NT2/D1 (cell line): ENCODE data around the gene KCTD12.
"Not testable (repeated sequence)": the region's sequence is repeated elsewhere in the genome, so short reads cannot be mapped to it uniquely, and the experiment has no call there.

ENCODE experiments used
- DNase-seq: peaks from one replicate; pipeline ENCODE4 v3.0.0-alpha.2; 2011; ENCODE audit warnings: low read depth, low spot score
- H3K27me3 ChIP-seq: 2 replicates; pipeline ENCODE4 v1.6.0; 2011; ENCODE audit warnings: mild to moderate bottlenecking; ENCODE audit not compliant: insufficient read length, insufficient read depth
- H3K36me3 ChIP-seq: 2 replicates; pipeline ENCODE4 v1.6.1; 2011; ENCODE audit warnings: mild to moderate bottlenecking, low read length, mixed read lengths; ENCODE audit not compliant: insufficient read depth, insufficient read length
- H3K4me1 ChIP-seq: 2 replicates; pipeline ENCODE4 v1.5.1; 2011; ENCODE audit not compliant: insufficient read depth, insufficient read length
- H3K4me3 ChIP-seq: 2 replicates; pipeline ENCODE4 v1.5.1; 2011; ENCODE audit warnings: low read depth; ENCODE audit not compliant: insufficient read length
- H3K9ac ChIP-seq: 2 replicates; pipeline ENCODE4 v1.6.0; 2011; ENCODE audit warnings: low read depth; ENCODE audit not compliant: insufficient read length
- H3K9me3 ChIP-seq: 2 replicates; pipeline ENCODE4 v1.5.1; 2011; ENCODE audit warnings: mild to moderate bottlenecking, low read length; ENCODE audit not compliant: insufficient read depth
- SUZ12 ChIP-seq: IDR thresholded peaks from 2 replicates; pipeline ENCODE4 v1.6.1; 2011; ENCODE audit not compliant: insufficient read length, insufficient read depth; ENCODE audit errors: extremely low read depth
- YY1 ChIP-seq: IDR thresholded peaks from 2 replicates; pipeline ENCODE4 v1.6.1; 2011; ENCODE audit not compliant: insufficient read length, insufficient read depth
- ZNF274 ChIP-seq: IDR thresholded peaks from 2 replicates; pipeline ENCODE4 v1.6.1; 2011; ENCODE audit warnings: mild to moderate bottlenecking, low read depth, low read length

Gene KCTD12

DNA sequence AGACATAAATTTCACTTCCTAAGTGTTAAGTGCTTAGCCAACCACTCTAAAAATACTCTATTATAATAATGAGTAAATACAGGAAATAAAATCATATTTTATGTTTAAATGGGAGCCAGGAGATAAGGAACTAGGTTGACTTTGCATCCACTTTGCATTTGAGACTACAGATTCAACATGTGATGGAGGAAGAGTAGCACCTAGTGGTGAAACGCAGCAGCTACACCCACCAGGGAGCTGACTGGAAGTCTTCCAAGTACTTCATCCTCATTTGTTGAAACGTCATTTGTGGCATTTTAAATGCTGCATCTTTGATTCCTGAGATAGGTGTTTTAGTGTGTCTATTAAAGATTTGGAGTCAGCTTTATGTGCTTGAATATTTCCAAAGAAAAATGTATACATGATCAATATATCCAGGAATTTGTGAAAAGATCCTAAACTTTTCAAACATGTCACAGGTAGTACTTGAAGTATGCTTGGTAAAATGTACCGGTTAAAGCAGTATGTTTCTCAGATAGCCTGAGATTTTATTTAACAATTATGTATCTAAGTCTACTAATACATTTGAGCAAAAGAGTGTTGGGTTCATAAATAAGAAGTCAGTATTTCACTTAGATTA, 17.4 kb upstream of the KCTD12 start:
- Histone ChIP-seq H3K4me3 (no peak overlapping the region), H3K9me3 (no peaks in the 10 kb centered on the region), H3K27me3 (no peaks in the 10 kb centered on the region), H3K4me1 (no peaks in the 10 kb centered on the region), H3K9ac (no peak overlapping the region), H3K36me3 (no peaks in the 10 kb centered on the region)
- TF ChIP-seq SUZ12 = no peak
- TF ChIP-seq YY1 = no peak
- TF ChIP-seq ZNF274 = no peak
- peak; percentile 78 for DNase-seq

DNA sequence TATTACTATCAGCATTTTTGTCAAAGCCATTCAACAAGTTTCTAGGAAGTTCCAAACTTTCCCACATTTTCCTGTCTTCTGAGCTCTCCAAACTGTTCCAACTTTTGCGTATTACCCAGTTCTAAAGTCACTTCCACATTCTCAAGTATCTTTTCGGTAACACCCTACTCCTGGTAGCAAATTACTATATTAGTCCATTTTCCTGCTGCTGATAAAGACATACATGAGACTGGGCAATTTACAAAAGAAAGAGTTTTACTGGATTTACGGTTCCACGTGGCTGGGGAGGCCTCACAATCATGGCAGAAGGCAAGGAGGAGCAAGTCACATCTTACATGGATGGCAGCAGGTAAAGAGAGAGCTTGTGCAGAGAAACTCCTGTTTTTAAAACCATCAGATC, 12.9 kb upstream of the KCTD12 start:
- H3K4me3 ChIP-seq, H3K4me1 ChIP-seq, H3K36me3 ChIP-seq, H3K9ac ChIP-seq, H3K27me3 ChIP-seq, H3K9me3 ChIP-seq, DNase-seq: not testable (repeated sequence)

DNA sequence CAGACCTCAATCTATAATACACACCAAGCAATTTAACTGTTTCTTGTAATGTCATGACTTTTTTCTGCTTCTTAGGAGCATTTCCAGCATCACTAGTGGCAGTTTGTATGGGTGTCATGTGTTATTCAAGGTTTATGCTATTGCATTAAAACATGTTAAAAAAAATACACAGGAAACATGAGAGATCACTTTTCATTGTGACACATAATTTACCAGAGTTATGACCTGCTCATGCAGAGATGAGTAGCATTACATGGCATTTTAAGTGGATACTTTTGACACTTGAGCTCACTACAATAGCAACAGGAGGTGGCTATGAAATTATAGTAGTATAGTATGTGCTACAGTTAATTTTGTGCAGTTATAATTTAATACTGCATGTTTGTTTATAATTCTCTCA, 11.0 kb upstream of the KCTD12 start:
- H3K36me3 ChIP-seq, H3K9me3 ChIP-seq, DNase-seq, H3K27me3 ChIP-seq, H3K4me1 ChIP-seq, H3K9ac ChIP-seq, H3K4me3 ChIP-seq: not testable (repeated sequence)

DNA sequence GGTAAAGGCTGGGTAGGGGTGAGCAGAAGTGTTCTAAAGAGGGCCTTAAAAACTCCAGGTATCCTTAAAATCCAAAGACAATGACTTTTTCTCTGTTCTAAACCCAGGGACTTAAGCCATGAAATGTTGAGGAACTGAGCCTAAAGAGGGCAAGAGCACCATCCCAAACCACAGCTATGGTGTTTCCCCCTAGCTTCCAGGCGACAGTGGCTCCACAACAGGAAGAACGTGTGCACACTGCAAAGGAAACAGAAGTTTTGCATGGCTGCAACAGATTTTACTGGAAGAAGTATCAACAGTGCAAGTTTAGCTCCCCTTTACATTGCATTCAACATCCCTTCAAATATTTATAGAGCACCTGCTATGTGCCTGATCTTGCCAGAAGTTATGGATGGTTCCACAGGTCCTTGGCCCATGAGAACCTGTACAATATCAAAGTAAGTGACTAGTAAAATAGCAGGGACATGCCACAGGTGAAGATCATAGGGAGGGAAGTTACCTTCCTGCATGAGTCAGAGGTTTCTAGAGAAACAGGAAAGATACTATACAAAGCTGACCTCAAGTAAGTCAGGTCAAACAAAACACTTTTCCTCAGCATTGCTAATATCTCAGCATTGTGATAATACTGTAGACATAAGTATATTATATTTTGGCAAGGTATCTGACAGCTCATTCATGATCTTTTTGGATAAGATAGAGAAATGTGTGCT, 8.4 kb upstream of the KCTD12 start:
- no peak overlapping the region for H3K4me3 ChIP-seq
- H3K9ac ChIP-seq = no peak overlapping the region
- no peak for DNase-seq
- TF ChIP-seq ZNF274 (no peak), YY1 (no peak), SUZ12 (no peak)
- no peaks in the 10 kb centered on the region for H3K36me3 ChIP-seq
- 0 out of 2 replicates have a peak, but pooled peaks cover 6% of the 10 kb centered on the region for H3K9me3 ChIP-seq
- no peaks in the 10 kb centered on the region for H3K27me3 ChIP-seq
- H3K4me1 ChIP-seq = no peaks in the 10 kb centered on the region

DNA sequence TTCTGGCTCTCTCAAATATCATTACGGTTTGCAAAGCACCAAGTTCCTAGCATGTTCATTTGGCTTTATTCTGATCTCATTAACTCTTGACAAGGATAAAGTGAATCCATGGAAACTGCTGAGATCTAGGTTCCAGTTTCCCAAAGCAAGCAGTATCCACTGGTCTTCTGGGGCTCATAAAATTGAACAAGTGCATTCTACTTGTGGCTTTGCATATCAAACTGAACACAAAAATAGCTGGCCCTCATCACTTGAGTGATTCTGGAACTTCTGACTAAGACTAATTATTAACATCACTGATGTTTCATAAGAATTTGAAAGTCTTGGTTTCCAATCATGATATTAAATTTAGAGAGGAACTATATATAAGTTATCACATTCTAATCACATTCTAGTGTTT, 6.3 kb upstream of the KCTD12 start:
- DNase-seq = no peak
- TF ChIP-seq YY1 (no peak), ZNF274 (no peak), SUZ12 (no peak)

DNA sequence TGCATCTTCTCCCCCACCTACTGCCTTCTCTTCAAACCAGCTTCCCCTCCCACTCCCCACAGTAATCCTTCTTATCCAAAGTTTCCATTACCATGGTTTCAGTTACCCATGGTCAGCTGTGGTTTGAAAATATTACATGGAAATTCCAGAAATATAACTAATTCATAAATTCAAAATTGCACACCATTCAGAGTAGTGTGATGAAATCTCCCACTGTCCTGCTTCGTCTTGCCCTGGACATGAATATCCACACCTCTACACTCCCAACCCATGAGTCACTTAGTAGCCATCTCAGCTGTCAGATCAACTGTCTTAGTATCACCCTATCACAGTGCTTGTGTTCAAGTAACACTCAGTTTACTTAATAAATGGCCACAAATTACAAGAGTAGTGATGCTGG, 3.8 kb upstream of the KCTD12 start:
- H3K27me3 ChIP-seq = peaks cover 21% of the 10 kb centered on the region
- DNase-seq = no peak
- no peak overlapping the region for H3K4me3 ChIP-seq
- no peaks in the 10 kb centered on the region for H3K36me3 ChIP-seq
- H3K9me3 ChIP-seq = no peaks in the 10 kb centered on the region
- H3K9ac ChIP-seq = no peak overlapping the region
- TF ChIP-seq YY1 (no peak), ZNF274 (no peak), SUZ12 (no peak)
- no peaks in the 10 kb centered on the region for H3K4me1 ChIP-seq

More for the DNA sequence above, 6.3 kb upstream of the KCTD12 start:
- Histone ChIP-seq H3K27me3 (peaks cover 13% of the 10 kb centered on the region), H3K36me3 (no peaks in the 10 kb centered on the region), H3K4me1 (no peaks in the 10 kb centered on the region), H3K4me3 (no peak overlapping the region), H3K9me3 (no peaks in the 10 kb centered on the region), H3K9ac (no peak overlapping the region)

DNA sequence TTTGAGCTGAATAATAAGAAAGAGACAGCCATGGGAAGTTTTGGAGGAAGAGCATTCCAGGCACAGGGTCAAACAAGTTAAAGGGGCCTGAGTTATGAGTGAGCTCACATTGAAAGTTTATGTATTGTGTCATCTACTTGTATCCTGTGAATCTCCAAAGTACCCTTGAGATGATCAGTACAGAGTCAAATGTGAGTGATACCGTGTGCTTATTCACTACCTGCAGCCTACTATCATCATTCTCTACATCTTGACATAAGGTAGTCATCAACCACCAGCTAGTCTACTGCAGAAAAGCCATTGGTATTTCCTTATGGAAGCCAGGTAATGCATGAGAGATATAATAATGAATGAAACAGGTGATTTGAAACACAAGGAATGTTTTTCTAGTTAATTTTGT, 3.0 kb upstream of the KCTD12 start:
- Histone ChIP-seq H3K9ac (no peak overlapping the region), H3K9me3 (no peaks in the 10 kb centered on the region), H3K4me1 (no peaks in the 10 kb centered on the region), H3K36me3 (no peaks in the 10 kb centered on the region), H3K4me3 (no peak overlapping the region), H3K27me3 (peaks cover 24% of the 10 kb centered on the region)
- TF ChIP-seq YY1 (no peak), ZNF274 (no peak), SUZ12 (no peak)
- no peak for DNase-seq

DNA sequence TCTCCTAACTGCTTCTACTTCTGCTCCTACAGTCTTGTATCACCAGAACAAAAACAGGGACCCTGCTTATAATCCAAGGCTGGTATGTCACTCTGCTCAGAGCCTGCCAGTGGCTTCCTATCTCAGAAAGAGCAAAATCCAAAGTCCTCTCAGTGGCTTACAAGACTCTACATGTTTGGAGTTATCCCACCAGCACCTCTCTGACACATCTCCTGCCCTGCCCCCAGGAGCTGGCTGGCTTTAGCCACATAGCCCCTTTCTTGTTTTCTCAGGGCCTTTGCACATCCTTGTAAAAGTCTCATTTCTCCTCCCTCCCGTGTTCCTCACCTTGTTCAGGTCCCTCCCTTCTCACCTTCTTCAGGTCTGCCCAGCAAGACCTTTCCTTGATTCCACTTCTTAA, 2.2 kb upstream of the KCTD12 start:
- TF ChIP-seq ZNF274 = no peak
- no peak for TF ChIP-seq SUZ12
- no peak for TF ChIP-seq YY1

More for the DNA sequence above, 2.2 kb upstream of the KCTD12 start:
- Histone ChIP-seq H3K36me3 (no peaks in the 10 kb centered on the region), H3K27me3 (peaks cover 24% of the 10 kb centered on the region), H3K9me3 (no peaks in the 10 kb centered on the region), H3K9ac (no peak overlapping the region), H3K4me1 (no peaks in the 10 kb centered on the region), H3K4me3 (no peak overlapping the region)
- DNase-seq = no peak
